ENCODE results near the gene MRPL53.

DNA sequence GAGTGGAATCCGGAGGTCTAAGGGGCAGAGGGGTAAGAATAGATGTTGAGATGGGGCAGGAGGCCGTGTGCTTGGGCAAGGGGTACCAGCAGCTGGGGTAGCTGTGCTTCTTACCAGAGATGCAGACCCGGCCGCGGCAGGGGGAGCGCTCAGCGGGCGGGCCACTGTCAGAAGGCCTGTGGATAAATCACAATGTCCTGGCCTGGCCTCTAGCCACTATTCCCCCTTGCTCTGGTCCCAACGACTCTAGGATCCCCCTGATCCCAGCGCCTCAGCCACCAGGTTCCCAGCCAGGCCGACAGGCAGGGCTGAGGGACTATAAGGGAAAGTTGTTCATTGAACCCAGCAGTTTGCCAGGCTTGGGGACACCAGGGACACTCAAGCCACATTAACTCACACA is 42.0 kb downstream of the MRPL53 start:
- TF ChIP-seq, protein P1, sequence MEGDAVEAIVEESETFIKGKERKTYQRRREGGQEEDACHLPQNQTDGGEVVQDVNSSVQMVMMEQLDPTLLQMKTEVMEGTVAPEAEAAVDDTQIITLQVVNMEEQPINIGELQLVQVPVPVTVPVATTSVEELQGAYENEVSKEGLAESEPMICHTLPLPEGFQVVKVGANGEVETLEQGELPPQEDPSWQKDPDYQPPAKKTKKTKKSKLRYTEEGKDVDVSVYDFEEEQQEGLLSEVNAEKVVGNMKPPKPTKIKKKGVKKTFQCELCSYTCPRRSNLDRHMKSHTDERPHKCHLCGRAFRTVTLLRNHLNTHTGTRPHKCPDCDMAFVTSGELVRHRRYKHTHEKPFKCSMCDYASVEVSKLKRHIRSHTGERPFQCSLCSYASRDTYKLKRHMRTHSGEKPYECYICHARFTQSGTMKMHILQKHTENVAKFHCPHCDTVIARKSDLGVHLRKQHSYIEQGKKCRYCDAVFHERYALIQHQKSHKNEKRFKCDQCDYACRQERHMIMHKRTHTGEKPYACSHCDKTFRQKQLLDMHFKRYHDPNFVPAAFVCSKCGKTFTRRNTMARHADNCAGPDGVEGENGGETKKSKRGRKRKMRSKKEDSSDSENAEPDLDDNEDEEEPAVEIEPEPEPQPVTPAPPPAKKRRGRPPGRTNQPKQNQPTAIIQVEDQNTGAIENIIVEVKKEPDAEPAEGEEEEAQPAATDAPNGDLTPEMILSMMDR (IDR thresholded peaks at IDR 0.05; ENCODE audit: low read depth, low read length) = no peak
- TF ChIP-seq EZH2phosphoT487 (IDR thresholded peaks at IDR 0.05; ENCODE audit: low read depth) = no peak
